HG03432 (cell line): ENCODE measurements around the gene FPGS.
"Not testable (repeated sequence)": the region's sequence is repeated elsewhere in the genome, so short reads cannot be mapped to it uniquely, and the experiment has no call there.

Source experiments
- ATAC-seq: cut with Tn5 transposase; IDR thresholded peaks from one replicate; pipeline ENCODE4 v1.9.1; 2021; ENCODE audit warnings: mild to moderate bottlenecking, moderate library complexity; ENCODE audit not compliant: unreplicated experiment

Gene FPGS

DNA sequence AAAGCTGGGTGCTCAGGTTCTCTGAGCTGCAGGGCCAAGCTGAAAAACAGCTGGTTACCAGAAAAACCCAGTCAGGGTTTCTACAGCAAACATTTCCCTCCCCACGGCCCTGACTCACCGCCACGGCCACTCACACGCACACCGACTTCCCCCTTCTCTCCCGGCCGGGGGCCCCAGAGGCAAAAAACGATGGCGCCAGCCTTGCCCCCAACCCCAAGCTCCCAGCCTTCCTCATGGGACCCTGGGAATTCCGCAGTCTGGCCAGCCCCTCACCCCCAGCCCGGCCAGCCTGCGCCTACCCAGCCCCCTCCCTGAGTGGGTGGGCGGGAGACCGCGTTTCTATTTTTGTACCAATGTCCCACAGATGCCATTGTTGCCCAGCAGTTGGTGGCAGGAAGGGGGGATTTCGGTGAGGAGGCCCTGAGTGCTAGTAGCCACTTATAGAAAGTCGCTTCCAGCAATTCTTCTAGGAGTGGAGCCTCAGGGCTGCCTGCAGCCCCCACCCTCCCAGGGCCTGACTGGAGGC is 33.4 kb downstream of the FPGS start:
- ATAC-seq: no peak

DNA sequence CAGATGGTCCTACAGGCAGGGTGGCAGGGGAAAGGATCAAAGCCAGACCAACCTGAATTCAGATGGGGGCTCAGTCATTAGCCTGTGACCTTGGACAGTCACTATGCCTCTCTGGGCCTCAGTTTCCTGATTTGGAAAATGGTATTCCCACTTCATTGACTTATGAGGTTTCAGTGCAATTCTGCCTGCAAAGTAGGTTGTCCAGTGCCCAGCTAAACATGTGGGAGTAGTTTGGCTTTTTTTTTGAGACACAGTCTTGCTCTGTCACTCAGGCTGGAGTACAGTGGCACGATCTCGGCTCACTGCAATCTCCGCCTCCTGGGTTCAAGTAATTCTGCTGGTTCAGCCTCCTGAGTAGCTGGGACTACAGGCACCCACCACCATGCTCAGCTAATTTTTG is 33.9 kb downstream of the FPGS start:
- ATAC-seq: not testable (repeated sequence)

- no peak for ATAC-seq
Observed at GRCh38 chr9:127837346-127837745, 34.7 kb downstream of the FPGS start.

GRCh38 chr9:127838375-127839078 is 35.8 kb downstream of the FPGS start:
- no peak for ATAC-seq

GRCh38 chr9:127841087-127841835 is 38.6 kb downstream of the FPGS start:
- no peak for ATAC-seq

- ATAC-seq: no peak
Observed at GRCh38 chr9:127844821-127845359, 42.2 kb downstream of the FPGS start.

DNA sequence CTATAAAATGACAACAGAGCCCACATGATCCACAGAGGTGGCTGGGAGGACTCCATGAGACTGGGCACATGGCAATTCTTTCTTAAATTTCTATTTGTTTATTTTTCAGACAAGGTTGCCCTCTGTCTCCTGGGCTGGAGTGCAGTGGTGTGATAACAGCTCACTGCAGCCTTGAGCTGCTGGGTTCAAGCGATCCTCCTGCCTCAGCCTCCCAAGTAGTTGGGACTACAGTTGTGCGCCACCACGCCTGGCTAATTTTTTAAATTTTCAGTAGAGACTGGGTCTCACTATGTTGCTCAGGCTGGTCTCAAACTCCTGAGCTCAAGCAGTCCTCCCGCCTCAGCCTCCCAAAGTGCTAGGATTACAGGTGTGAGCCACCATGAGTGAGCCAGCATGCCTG is 42.9 kb downstream of the FPGS start:
- ATAC-seq: not testable (repeated sequence)

GRCh38 chr9:127846443-127847177 is 43.9 kb downstream of the FPGS start:
- ATAC-seq: no peak

DNA sequence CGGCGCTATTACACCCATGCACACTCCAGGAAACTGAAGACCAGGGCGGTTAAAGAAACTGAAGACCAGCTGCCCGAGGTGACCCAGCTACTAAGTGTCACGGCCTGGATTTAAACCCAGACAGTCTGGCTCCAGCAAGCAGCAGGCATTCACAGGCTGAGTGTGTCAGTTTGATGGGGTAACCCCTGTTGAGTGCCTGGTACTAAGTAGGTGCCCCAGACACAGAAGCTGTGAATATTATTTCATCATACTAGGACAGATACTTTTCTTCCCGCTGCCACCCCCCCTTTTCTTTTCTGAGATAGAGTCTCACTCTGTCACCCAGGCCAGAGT is 44.5 kb downstream of the FPGS start:
- ATAC-seq: no peak

- ATAC-seq: no peak
Observed at GRCh38 chr9:127847833-127848755, 45.4 kb downstream of the FPGS start.

DNA sequence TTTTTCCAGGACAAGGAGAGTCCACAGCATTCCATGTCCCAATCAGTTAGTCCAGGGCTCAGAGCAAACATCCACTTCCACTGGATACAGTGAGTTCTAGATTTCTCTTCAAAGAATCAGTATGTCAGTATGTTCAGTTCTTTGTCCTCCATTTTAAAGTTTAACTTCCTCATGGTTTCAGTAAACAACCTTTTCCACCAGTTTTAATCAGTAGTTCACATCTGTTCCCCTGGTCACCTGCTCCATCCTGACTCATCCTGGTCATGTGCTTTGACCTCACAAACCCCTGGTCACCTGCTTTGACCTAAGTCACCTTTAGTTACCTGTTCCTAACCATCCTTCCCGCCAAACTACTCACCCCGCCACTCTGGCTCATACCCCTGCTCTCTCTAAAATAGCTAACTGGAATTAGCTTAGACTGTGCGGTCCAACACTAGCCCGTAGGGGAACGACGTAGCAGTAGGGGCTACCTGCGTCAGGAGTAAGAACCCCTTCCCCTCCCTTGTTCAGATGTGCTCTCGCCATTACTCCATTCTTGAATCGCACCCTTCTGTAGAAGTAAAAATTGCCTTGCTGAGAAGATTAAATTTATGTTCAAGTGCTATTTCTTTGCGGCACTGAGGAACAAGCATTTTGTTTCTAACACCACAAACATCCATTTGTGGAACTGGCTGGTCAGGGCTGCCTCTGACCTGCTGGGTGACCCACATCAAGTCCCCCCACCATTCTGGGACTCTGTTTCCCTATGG is 46.2 kb downstream of the FPGS start:
- ATAC-seq: no peak

DNA sequence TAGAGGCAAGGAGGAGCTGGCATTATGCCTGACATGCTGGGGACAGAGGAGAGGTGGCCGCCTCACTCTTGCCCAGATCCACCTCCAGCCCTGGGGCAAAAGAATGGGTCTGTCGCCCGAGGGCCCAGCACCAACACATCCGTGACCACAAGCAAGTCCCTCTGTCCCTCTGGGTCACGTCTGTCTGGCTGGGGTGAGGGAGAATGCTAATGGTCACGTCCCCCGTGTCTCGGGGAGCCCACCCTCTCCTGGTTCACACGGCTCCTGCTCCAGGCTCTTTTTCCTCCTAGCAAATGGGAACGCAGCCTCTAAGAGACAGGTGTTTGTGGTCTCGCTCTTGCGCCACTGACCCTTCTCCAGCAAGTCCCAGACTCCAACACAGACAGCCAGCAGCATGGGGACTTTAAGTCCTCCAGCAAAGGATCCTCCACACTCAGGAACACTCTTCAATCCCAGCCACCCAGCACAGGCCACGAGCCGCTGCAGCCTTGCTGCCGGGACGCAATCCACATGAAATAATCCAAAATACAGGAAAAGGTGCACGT is 47.7 kb downstream of the FPGS start:
- ATAC-seq: no peak

GRCh38 chr9:127852829-127853228 is 50.1 kb downstream of the FPGS start:
- ATAC-seq: no peak

GRCh38 chr9:127853312-127854183 is 50.9 kb downstream of the FPGS start:
- no peak for ATAC-seq

GRCh38 chr9:127854184-127854806 is 51.6 kb downstream of the FPGS start, which contains the start of gene ENG:
ENG (minus strand) TSS chr9:127854658; CDS start chr9:127854355, 303 bp downstream.
- ATAC-seq: no peak

- no peak for ATAC-seq
Observed at GRCh38 chr9:127854960-127855359, 52.3 kb downstream of the FPGS start.

DNA sequence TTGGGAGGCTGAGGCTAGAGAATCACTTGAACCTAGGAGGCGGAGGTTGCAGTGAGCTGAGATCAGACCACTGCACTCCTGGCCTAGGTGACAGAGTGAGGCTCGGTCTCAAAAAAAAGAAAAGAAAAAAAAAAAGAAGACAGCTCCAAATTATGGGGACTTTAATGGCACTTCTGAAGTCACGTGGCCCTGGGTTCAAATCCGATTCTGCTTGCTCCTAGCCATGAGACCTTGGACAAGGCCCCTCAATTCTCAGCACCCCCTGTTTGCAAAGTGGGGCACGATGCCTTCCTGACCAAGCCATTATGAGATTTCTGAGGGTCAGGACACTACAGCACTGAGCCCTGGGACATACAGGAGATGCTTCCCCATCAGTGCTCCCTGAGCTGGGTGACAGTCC is 52.8 kb downstream of the FPGS start:
- ATAC-seq: no peak
